Stimulated activated CD4-positive, alpha-beta T cell treated with anti-CD3 and anti-CD28 coated beads, Interleukin-2, amount 100 ng/mL, for 48 hours (primary cell): ENCODE data around the gene NKX2-3.

Source experiments
- DNase-seq, 2 donors: peaks; one replicate each; pipeline ENCODE4 v3.0.0-alpha.2; 2020

The NKX2-3 gene

GRCh38 chr10:99532687-99533495, at the start of gene NKX2-3:
Gene NKX2-3 (plus strand): TSS chr10:99532942. CDS start chr10:99533132, 190 bp downstream.
- peak in 1 of 2 donors; percentile 47 for DNase-seq

- DNase-seq, result no peak
Observed at GRCh38 chr10:99484626-99485581, 47.8 kb upstream of the NKX2-3 start.

- DNase-seq, result no peak
Observed at GRCh38 chr10:99487125-99487807, 45.5 kb upstream of the NKX2-3 start.

GRCh38 chr10:99489271-99489670, 43.5 kb upstream of the NKX2-3 start:
- no peak for DNase-seq

GRCh38 chr10:99497343-99498025, 35.3 kb upstream of the NKX2-3 start:
- DNase-seq, result no peak

- no peak for DNase-seq
Observed at GRCh38 chr10:99506416-99506815, 26.3 kb upstream of the NKX2-3 start.

- no peak for DNase-seq
Observed at GRCh38 chr10:99507265-99507664, 25.5 kb upstream of the NKX2-3 start.

GRCh38 chr10:99513061-99513460, 19.7 kb upstream of the NKX2-3 start:
- no peak for DNase-seq

GRCh38 chr10:99519690-99520039, 13.1 kb upstream of the NKX2-3 start:
- DNase-seq, result no peak

GRCh38 chr10:99520040-99520846, 12.5 kb upstream of the NKX2-3 start:
- DNase-seq, result no peak

- DNase-seq, result no peak
Observed at GRCh38 chr10:99520847-99521764, 11.6 kb upstream of the NKX2-3 start.

GRCh38 chr10:99521765-99522469, 10.8 kb upstream of the NKX2-3 start:
- no peak for DNase-seq

GRCh38 chr10:99522470-99523250, 10.1 kb upstream of the NKX2-3 start:
- no peak for DNase-seq

- DNase-seq, result no peak
Observed at GRCh38 chr10:99523251-99523773, 9.4 kb upstream of the NKX2-3 start.

- DNase-seq, result no peak
Observed at GRCh38 chr10:99524050-99524666, 8.6 kb upstream of the NKX2-3 start.

GRCh38 chr10:99524736-99525380, 7.9 kb upstream of the NKX2-3 start:
- DNase-seq, result no peak

GRCh38 chr10:99525897-99526296, 6.8 kb upstream of the NKX2-3 start:
- DNase-seq, result no peak
